SK-N-SH (cell line): ENCODE measurements around the gene CD81. TPM values are rescaled to one million over a fixed set of nuclear protein-coding genes. Genes with fewer than 3 reads are reported as not detected.

Source experiments
- CTCF ChIA-PET: fragments of 300-600, 350-600 bp; formaldehyde crosslinking; extraction: SDS; loops from one replicate; lab custom pipeline; 2021; lab: Yijun Ruan, JAX
- POLR2A ChIA-PET: fragments of 350-600 bp; sonication (Branson Sonifier 250); formaldehyde crosslinking; extraction: SDS; loops from one replicate; lab custom pipeline; 2020; ENCODE audit warnings: antibody characterized with exemption, inconsistent platforms; lab: Yijun Ruan, JAX
- DNase-seq: peaks from one replicate; pipeline ENCODE4 v3.0.0; 2012
- H2AFZ ChIP-seq: fragments of 200-600 bp; sonication (generic); 2 replicates; pipeline ENCODE4 v1.8.1; 2016; ENCODE audit warnings: antibody characterized with exemption, mild to moderate bottlenecking, low read depth
- H3F3A ChIP-seq: fragments of 200-600 bp; sonication (generic); replicated peaks from 2 replicates; pipeline ENCODE3; 2016; ENCODE audit warnings: antibody characterized with exemption, mild to moderate bottlenecking; ENCODE audit not compliant: insufficient read depth
- H3K27ac ChIP-seq, 2 experiments: fragments of 200-500 bp in 1 of 2; fragments of 200-600 bp in 1 of 2; sonication (Bioruptor generic) in 1 of 2; sonication (generic), shearing (Covaris generic) in 1 of 2; 2 replicates each; pipeline versions ENCODE4 v1.5.1 to v1.6.1; 2014 to 2016; ENCODE audit warnings: low read depth in 2 of 2, inconsistent platforms in 1 of 2, low read length in 1 of 2, mild to moderate bottlenecking in 1 of 2, mixed read lengths in 1 of 2
- H3K27me3 ChIP-seq: fragments of 200-600 bp; sonication (generic), shearing (Covaris generic); 2 replicates; pipeline ENCODE4 v1.6.1; 2016; ENCODE audit warnings: mixed run types; ENCODE audit not compliant: insufficient read depth
- H3K36me3 ChIP-seq, 2 experiments: fragments of 200-500 bp in 1 of 2; fragments of 200-600 bp in 1 of 2; sonication (Bioruptor generic) in 1 of 2; sonication (generic) in 1 of 2; replicated peaks in 1 of 2; 2 replicates each; pipeline versions ENCODE3 to v1.5.1; 2014 to 2016; ENCODE audit warnings: low read length in 1 of 2, mild to moderate bottlenecking in 1 of 2; ENCODE audit not compliant: insufficient read depth in 2 of 2, control insufficient read depth in 1 of 2
- H3K4me1 ChIP-seq, 2 experiments: fragments of 200-500 bp in 1 of 2; fragments of 200-600 bp in 1 of 2; sonication (Bioruptor generic) in 1 of 2; sonication (generic), shearing (Covaris generic) in 1 of 2; 2 replicates each; pipeline versions ENCODE4 v1.5.1 to v1.6.1; 2014 to 2016; ENCODE audit warnings: low read depth in 1 of 2, low read length in 1 of 2, mixed run types in 1 of 2; ENCODE audit not compliant: insufficient read depth in 2 of 2, control insufficient read depth in 1 of 2
- H3K4me2 ChIP-seq: fragments of 200-600 bp; sonication (generic), shearing (Covaris generic); 2 replicates; pipeline ENCODE4 v1.6.1; 2017; ENCODE audit warnings: mixed run types
- H3K4me3 ChIP-seq, 2 experiments: fragments of 200-500 bp in 1 of 2; fragments of 200-600 bp in 1 of 2; sonication (Bioruptor generic) in 1 of 2; sonication (generic), shearing (Covaris generic) in 1 of 2; 2 replicates each; pipeline versions ENCODE4 v1.5.1 to v1.8.1; 2014 to 2016; ENCODE audit warnings: low read depth in 2 of 2, inconsistent platforms in 1 of 2, low read length in 1 of 2, mild to moderate bottlenecking in 1 of 2, mixed read lengths in 1 of 2, moderate library complexity in 1 of 2
- H3K79me2 ChIP-seq: fragments of 200-600 bp; sonication (generic); 2 replicates; pipeline ENCODE4 v1.8.1; 2017; ENCODE audit warnings: mild to moderate bottlenecking; ENCODE audit not compliant: insufficient read depth
- H3K9ac ChIP-seq: fragments of 200-600 bp; sonication (generic); 2 replicates; pipeline ENCODE4 v1.6.1; 2017; ENCODE audit warnings: mixed run types
- H3K9me2 ChIP-seq: fragments of 200-600 bp; sonication (generic); 2 replicates; pipeline ENCODE4 v1.6.1; 2017; ENCODE audit warnings: mixed run types
- H3K9me3 ChIP-seq: fragments of 200-600 bp; sonication (generic); 2 replicates; pipeline ENCODE4 v1.6.1; 2017; ENCODE audit warnings: mixed run types, mild to moderate bottlenecking, moderate library complexity
- H4K20me1 ChIP-seq: fragments of 200-600 bp; sonication (generic); 2 replicates; pipeline ENCODE4 v1.6.1; 2017; ENCODE audit warnings: mild to moderate bottlenecking, mixed run types; ENCODE audit not compliant: insufficient read depth
- CHD2 ChIP-seq: fragments of 150-350 bp; IDR thresholded peaks from 2 replicates; pipeline ENCODE4 v1.6.1; 2018; ENCODE audit warnings: low read length; ENCODE audit not compliant: partially characterized antibody
- CTCF ChIP-seq: fragments of 200-600 bp; sonication (generic); IDR thresholded peaks from 2 replicates; pipeline ENCODE4 v1.6.1; 2017; ENCODE audit warnings: antibody characterized with exemption, mild to moderate bottlenecking, moderate library complexity
- EP300 ChIP-seq, 2 experiments: IDR thresholded peaks; 2 replicates each; pipeline versions ENCODE4 v1.4.0 to v1.6.1; 2012; ENCODE audit warnings: borderline replicate concordance in 1 of 2, low read depth in 1 of 2, low read length in 1 of 2
- FOXM1 ChIP-seq: IDR thresholded peaks from 2 replicates; pipeline ENCODE4 v1.4.0; 2012; ENCODE audit warnings: low read depth, mild to moderate bottlenecking
- GATA2 ChIP-seq: sonication (generic); formaldehyde crosslinking; IDR thresholded peaks from 2 replicates; pipeline ENCODE4 v1.5.0; 2020; ENCODE audit warnings: mild to moderate bottlenecking, missing genetic modification reagents
- JUND ChIP-seq: IDR thresholded peaks from 2 replicates; pipeline ENCODE4 v1.4.0; 2012
- MEF2A ChIP-seq: IDR thresholded peaks from 2 replicates; pipeline ENCODE4 v1.4.0; 2012; ENCODE audit warnings: low read depth, borderline replicate concordance
- POLR2AphosphoS5 ChIP-seq: IDR thresholded peaks from 2 replicates; pipeline ENCODE4 v1.6.1; 2012; ENCODE audit warnings: low read depth, low read length
- RCOR1 ChIP-seq: fragments of 150-350 bp; IDR thresholded peaks from 2 replicates; pipeline ENCODE4 v1.6.1; 2017; ENCODE audit warnings: antibody characterized with exemption, low read length
- REST ChIP-seq: IDR thresholded peaks from 2 replicates; pipeline ENCODE4 v1.6.1; 2012; ENCODE audit warnings: mild to moderate bottlenecking, low read depth, low read length, moderate library complexity
- RFX5 ChIP-seq: IDR thresholded peaks from 2 replicates; pipeline ENCODE4 v1.6.1; 2012; ENCODE audit warnings: mild to moderate bottlenecking, improper control_type of control experiment, low read length
- RXRA ChIP-seq: IDR thresholded peaks from 2 replicates; pipeline ENCODE4 v1.4.0; 2012; ENCODE audit warnings: low read depth, mild to moderate bottlenecking, borderline replicate concordance
- SIN3A ChIP-seq: IDR thresholded peaks from 2 replicates; pipeline ENCODE4 v1.6.1; 2012; ENCODE audit warnings: low read depth, mild to moderate bottlenecking, low read length, moderate library complexity, borderline replicate concordance
- SMC3 ChIP-seq: IDR thresholded peaks from 2 replicates; pipeline ENCODE4 v1.6.1; 2012; ENCODE audit warnings: low read depth, low read length, improper control_type of control experiment
- USF1 ChIP-seq: IDR thresholded peaks from 2 replicates; pipeline ENCODE4 v1.4.0; 2012; ENCODE audit warnings: low read depth, borderline replicate concordance
- YY1 ChIP-seq: IDR thresholded peaks from 2 replicates; pipeline ENCODE4 v1.4.0; 2012; ENCODE audit warnings: low read depth, mild to moderate bottlenecking
- WGBS: methylation state at CpG from one replicate; pipeline ENCODE4 v1.1.6; 2017; ENCODE audit warnings: low lambda C conversion rate; 5-methylcytosine and 5-hydroxymethylcytosine counted together
- polyA plus RNA-seq, 3 experiments: library from polyadenylated mRNA; depleted of rRNA; stranded (reverse); fragments of >200 nt; gene quantifications; 2 replicates each; pipeline ENCODE4 v1.2.3, GENCODE V29; 2012
- TF ChIP-seq, protein P1 (sequence below): IDR thresholded peaks from 2 replicates; pipeline ENCODE4 v1.4.0; 2012; ENCODE audit warnings: low read depth, borderline replicate concordance
- TF ChIP-seq, protein P2 (sequence below): fragments of 150-350 bp; IDR thresholded peaks from 2 replicates; pipeline ENCODE4 v1.6.1; 2017; ENCODE audit warnings: antibody characterized with exemption, low read length, low read depth, borderline replicate concordance
- TF ChIP-seq, protein P3 (sequence below): IDR thresholded peaks from 2 replicates; pipeline ENCODE4; 2012

Gene CD81
- polyA plus RNA-seq, 1 of the 3 experiments (the other 2 are of a cell fraction), result 517 TPM

GRCh38 chr11:2369320-2369719 is 7.8 kb upstream of the CD81 start:
- H3K27ac ChIP-seq, result no peak overlapping the region
- no peak overlapping the region for H2AFZ ChIP-seq
- H3K9ac ChIP-seq, result no peak overlapping the region
- H3K79me2 ChIP-seq, result no peaks in the 10 kb centered on the region
- no peak overlapping the region for H3K4me2 ChIP-seq
- POLR2A ChIA-PET, result no interaction called here
- H3F3A ChIP-seq, result no peaks in the 10 kb centered on the region
- no peak overlapping the region for H3K4me3 ChIP-seq
- H3K27me3 ChIP-seq, result no peaks in the 10 kb centered on the region
- H4K20me1 ChIP-seq, result no peaks in the 10 kb centered on the region
- CTCF ChIA-PET, result no interaction called here
- DNase-seq, result no peak
- 84% methylated on average over 12 of the region's 12 CpGs for WGBS
- H3K9me3 ChIP-seq, result no peaks in the 10 kb centered on the region
- no peaks in the 10 kb centered on the region for H3K9me2 ChIP-seq
- peaks cover 0 to 6% of the 10 kb centered on the region in 2 experiments; a peak in 1 of 4 replicates for H3K4me1 ChIP-seq
- TF ChIP-seq RXRA, result no peak
- TF ChIP-seq GATA2, result no peak
- no peak for TF ChIP-seq RFX5
- TF ChIP-seq EP300 (IDR thresholded peaks at IDR 0.05; ENCODE audit: borderline replicate concordance in 1 of 2, low read depth in 1 of 2, low read length in 1 of 2), result no peak
- no peak for TF ChIP-seq JUND
- no peak for TF ChIP-seq SIN3A
- no peak for TF ChIP-seq RCOR1
- no peaks in the 10 kb centered on the region for H3K36me3 ChIP-seq

- CTCF ChIA-PET, result no interaction called here
- Histone ChIP-seq H3F3A (no peaks in the 10 kb centered on the region), H3K27me3 (no peaks in the 10 kb centered on the region), H2AFZ (no peak overlapping the region), H3K9me2 (no peaks in the 10 kb centered on the region), H3K4me2 (no peak overlapping the region), H3K27ac (no peak overlapping the region), H3K9ac (no peak overlapping the region), H3K9me3 (no peaks in the 10 kb centered on the region), H3K36me3 (no peaks in the 10 kb centered on the region), H3K4me1 (peaks cover 0 to 6% of the 10 kb centered on the region in 2 experiments; a peak in 1 of 4 replicates), H3K4me3 (no peak overlapping the region), H4K20me1 (no peaks in the 10 kb centered on the region), H3K79me2 (no peaks in the 10 kb centered on the region)
- 100% methylated on average over 4 of the region's 9 CpGs for WGBS
- no peak for DNase-seq
- POLR2A ChIA-PET, result no interaction called here
- TF ChIP-seq SMC3 (no peak), RFX5 (no peak), RCOR1 (no peak), FOXM1 (no peak), MEF2A (no peak), CHD2 (no peak), CTCF (no peak), YY1 (no peak), REST (no peak), POLR2AphosphoS5 (no peak), USF1 (no peak)
- TF ChIP-seq, protein P1, sequence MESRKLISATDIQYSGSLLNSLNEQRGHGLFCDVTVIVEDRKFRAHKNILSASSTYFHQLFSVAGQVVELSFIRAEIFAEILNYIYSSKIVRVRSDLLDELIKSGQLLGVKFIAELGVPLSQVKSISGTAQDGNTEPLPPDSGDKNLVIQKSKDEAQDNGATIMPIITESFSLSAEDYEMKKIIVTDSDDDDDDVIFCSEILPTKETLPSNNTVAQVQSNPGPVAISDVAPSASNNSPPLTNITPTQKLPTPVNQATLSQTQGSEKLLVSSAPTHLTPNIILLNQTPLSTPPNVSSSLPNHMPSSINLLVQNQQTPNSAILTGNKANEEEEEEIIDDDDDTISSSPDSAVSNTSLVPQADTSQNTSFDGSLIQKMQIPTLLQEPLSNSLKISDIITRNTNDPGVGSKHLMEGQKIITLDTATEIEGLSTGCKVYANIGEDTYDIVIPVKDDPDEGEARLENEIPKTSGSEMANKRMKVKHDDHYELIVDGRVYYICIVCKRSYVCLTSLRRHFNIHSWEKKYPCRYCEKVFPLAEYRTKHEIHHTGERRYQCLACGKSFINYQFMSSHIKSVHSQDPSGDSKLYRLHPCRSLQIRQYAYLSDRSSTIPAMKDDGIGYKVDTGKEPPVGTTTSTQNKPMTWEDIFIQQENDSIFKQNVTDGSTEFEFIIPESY, result no peak
- TF ChIP-seq, protein P2, sequence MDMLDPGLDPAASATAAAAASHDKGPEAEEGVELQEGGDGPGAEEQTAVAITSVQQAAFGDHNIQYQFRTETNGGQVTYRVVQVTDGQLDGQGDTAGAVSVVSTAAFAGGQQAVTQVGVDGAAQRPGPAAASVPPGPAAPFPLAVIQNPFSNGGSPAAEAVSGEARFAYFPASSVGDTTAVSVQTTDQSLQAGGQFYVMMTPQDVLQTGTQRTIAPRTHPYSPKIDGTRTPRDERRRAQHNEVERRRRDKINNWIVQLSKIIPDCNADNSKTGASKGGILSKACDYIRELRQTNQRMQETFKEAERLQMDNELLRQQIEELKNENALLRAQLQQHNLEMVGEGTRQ, result no peak
- TF ChIP-seq, protein P3, sequence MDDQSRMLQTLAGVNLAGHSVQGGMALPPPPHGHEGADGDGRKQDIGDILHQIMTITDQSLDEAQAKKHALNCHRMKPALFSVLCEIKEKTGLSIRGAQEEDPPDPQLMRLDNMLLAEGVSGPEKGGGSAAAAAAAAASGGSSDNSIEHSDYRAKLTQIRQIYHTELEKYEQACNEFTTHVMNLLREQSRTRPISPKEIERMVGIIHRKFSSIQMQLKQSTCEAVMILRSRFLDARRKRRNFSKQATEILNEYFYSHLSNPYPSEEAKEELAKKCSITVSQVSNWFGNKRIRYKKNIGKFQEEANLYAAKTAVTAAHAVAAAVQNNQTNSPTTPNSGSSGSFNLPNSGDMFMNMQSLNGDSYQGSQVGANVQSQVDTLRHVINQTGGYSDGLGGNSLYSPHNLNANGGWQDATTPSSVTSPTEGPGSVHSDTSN, result no peak
Observed at GRCh38 chr11:2369896-2370295, 7.2 kb upstream of the CD81 start.
